HEK293 (cell line): ENCODE results near the gene TBC1D17.

ENCODE experiments used
- CTCF ChIA-PET: fragments of 350-600 bp; formaldehyde crosslinking; extraction: SDS; loops from one replicate; lab custom pipeline; 2021; ENCODE audit warnings: antibody characterized with exemption; lab: Yijun Ruan, JAX
- POLR2A ChIA-PET: fragments of 300-600 bp; formaldehyde crosslinking; extraction: SDS; loops from one replicate; lab custom pipeline; 2020; ENCODE audit warnings: antibody characterized with exemption, inconsistent platforms; lab: Yijun Ruan, JAX
- H3K27ac ChIP-seq: fragments of 200-500 bp; sonication (Bioruptor generic); 2 replicates; pipeline ENCODE4 v1.5.1; 2014; ENCODE audit warnings: low read depth, low read length, control low read depth, inconsistent platforms; ENCODE audit errors: extremely low read depth
- H3K36me3 ChIP-seq, 2 experiments: fragments of 200-500 bp in 1 of 2; sonication (Bioruptor generic) in 1 of 2; 1 replicate in 1 of 2; 2 replicates in 1 of 2; pipeline ENCODE4 v1.5.1; 2014 to 2017; ENCODE audit warnings: inconsistent platforms in 2 of 2, low read length in 2 of 2; ENCODE audit not compliant: control insufficient read depth in 2 of 2, insufficient read depth in 1 of 2
- H3K4me1 ChIP-seq: fragments of 200-500 bp; sonication (Bioruptor generic); 2 replicates; pipeline ENCODE4 v1.5.1; 2014; ENCODE audit warnings: mild to moderate bottlenecking, low read length, inconsistent platforms; ENCODE audit not compliant: control insufficient read depth, insufficient read depth
- H3K4me3 ChIP-seq: 2 replicates; pipeline ENCODE4 v1.5.1; 2011; ENCODE audit warnings: low read depth, mild to moderate bottlenecking, control low read depth, low read length, moderate library complexity
- H3K9me3 ChIP-seq: fragments of 200-500 bp; sonication (Bioruptor generic); 2 replicates; pipeline ENCODE4 v1.5.1; 2014; ENCODE audit warnings: low read depth, low read length, inconsistent platforms; ENCODE audit not compliant: control insufficient read depth, insufficient read depth
- BCL11A ChIP-seq: fragments of 450-650 bp; formaldehyde crosslinking; IDR thresholded peaks from 2 replicates; pipeline ENCODE4 v1.5.1; 2016; ENCODE audit warnings: low read depth, missing biosample characterization, missing genetic modification characterization
- GLIS2 ChIP-seq: fragments of 450-650 bp; formaldehyde crosslinking; IDR thresholded peaks from 2 replicates; pipeline ENCODE4 v1.5.1; 2016; ENCODE audit warnings: missing biosample characterization, missing genetic modification characterization
- IKZF3 ChIP-seq: fragments of 450-650 bp; IDR thresholded peaks from 2 replicates; pipeline ENCODE4 v1.5.0; 2018; ENCODE audit warnings: missing biosample characterization, mild to moderate bottlenecking, missing genetic modification characterization, moderate library complexity
- KLF8 ChIP-seq: fragments of 450-650 bp; formaldehyde crosslinking; IDR thresholded peaks from 2 replicates; pipeline ENCODE4 v1.5.1; 2016; ENCODE audit warnings: missing biosample characterization, missing genetic modification characterization
- PATZ1 ChIP-seq: fragments of 450-650 bp; formaldehyde crosslinking; IDR thresholded peaks from 2 replicates; pipeline ENCODE4 v1.5.1; 2016; ENCODE audit warnings: missing biosample characterization, missing genetic modification characterization
- PBX3 ChIP-seq: sonication (generic); formaldehyde crosslinking; IDR thresholded peaks from 2 replicates; pipeline ENCODE4 v1.8.1; 2022; ENCODE audit warnings: mild to moderate bottlenecking, moderate library complexity, missing genetic modification reagents
- SCRT1 ChIP-seq: fragments of 450-650 bp; formaldehyde crosslinking; IDR thresholded peaks from 2 replicates; pipeline ENCODE4 v1.5.1; 2016; ENCODE audit warnings: missing biosample characterization, missing genetic modification characterization, borderline replicate concordance
- SCRT2 ChIP-seq: fragments of 450-650 bp; formaldehyde crosslinking; IDR thresholded peaks from 2 replicates; pipeline ENCODE4 v1.5.1; 2016; ENCODE audit warnings: missing biosample characterization, missing genetic modification characterization
- SP3 ChIP-seq: fragments of 450-650 bp; formaldehyde crosslinking; IDR thresholded peaks from 2 replicates; pipeline ENCODE4 v1.5.1; 2016; ENCODE audit warnings: missing biosample characterization, missing genetic modification characterization
- YY1 ChIP-seq: fragments of 450-650 bp; formaldehyde crosslinking; IDR thresholded peaks from 2 replicates; pipeline ENCODE4 v1.5.1; 2018; ENCODE audit warnings: missing biosample characterization, missing genetic modification characterization
- ZBTB10 ChIP-seq: fragments of 450-650 bp; formaldehyde crosslinking; IDR thresholded peaks from 2 replicates; pipeline ENCODE4 v1.5.1; 2016; ENCODE audit warnings: missing biosample characterization, missing genetic modification characterization
- ZBTB48 ChIP-seq: fragments of 450-650 bp; formaldehyde crosslinking; IDR thresholded peaks from 2 replicates; pipeline ENCODE4 v1.5.1; 2016; ENCODE audit warnings: missing biosample characterization, missing genetic modification characterization
- ZBTB7A ChIP-seq: fragments of 450-650 bp; formaldehyde crosslinking; IDR thresholded peaks from 2 replicates; pipeline ENCODE4 v1.5.1; 2016; ENCODE audit warnings: low read depth, missing biosample characterization, missing genetic modification characterization
- ZFHX2 ChIP-seq: fragments of 450-650 bp; formaldehyde crosslinking; conservative IDR thresholded peaks from 2 replicates; pipeline ENCODE4 v1.5.1; 2016; ENCODE audit warnings: missing biosample characterization, missing genetic modification characterization
- ZIC2 ChIP-seq: fragments of 450-650 bp; formaldehyde crosslinking; IDR thresholded peaks from 2 replicates; pipeline ENCODE4 v1.5.1; 2016; ENCODE audit warnings: missing biosample characterization, missing genetic modification characterization
- ZNF133 ChIP-seq: fragments of 450-650 bp; formaldehyde crosslinking; IDR thresholded peaks from 2 replicates; pipeline ENCODE4 v1.5.1; 2016; ENCODE audit warnings: missing biosample characterization, missing genetic modification characterization
- ZNF140 ChIP-seq: fragments of 450-650 bp; formaldehyde crosslinking; IDR thresholded peaks from 2 replicates; pipeline ENCODE4 v1.5.1; 2016; ENCODE audit warnings: missing biosample characterization, missing genetic modification characterization
- ZNF223 ChIP-seq: fragments of 450-650 bp; formaldehyde crosslinking; IDR thresholded peaks from 2 replicates; pipeline ENCODE4 v1.5.1; 2016; ENCODE audit warnings: missing biosample characterization, missing genetic modification characterization
- ZNF24 ChIP-seq: fragments of 450-650 bp; formaldehyde crosslinking; IDR thresholded peaks from 2 replicates; pipeline ENCODE4 v1.5.1; 2016; ENCODE audit warnings: missing biosample characterization, missing genetic modification characterization
- ZNF416 ChIP-seq: fragments of 450-650 bp; formaldehyde crosslinking; IDR thresholded peaks from 2 replicates; pipeline ENCODE4 v1.5.1; 2016; ENCODE audit warnings: missing biosample characterization, missing genetic modification characterization
- ZNF510 ChIP-seq: fragments of 450-650 bp; formaldehyde crosslinking; IDR thresholded peaks from 2 replicates; pipeline ENCODE4 v1.5.1; 2018; ENCODE audit warnings: mild to moderate bottlenecking, missing genetic modification characterization, missing biosample characterization; ENCODE audit not compliant: insufficient replicate concordance
- ZNF529 ChIP-seq: fragments of 450-650 bp; formaldehyde crosslinking; IDR thresholded peaks from 2 replicates; pipeline ENCODE4 v1.5.1; 2017; ENCODE audit warnings: missing genetic modification characterization, missing biosample characterization; ENCODE audit not compliant: insufficient replicate concordance
- ZNF555 ChIP-seq: fragments of 450-650 bp; formaldehyde crosslinking; conservative IDR thresholded peaks from 2 replicates; pipeline ENCODE4 v1.5.1; 2017; ENCODE audit warnings: missing biosample characterization, mild to moderate bottlenecking, missing genetic modification characterization, inconsistent platforms
- ZNF561 ChIP-seq: fragments of 450-650 bp; IDR thresholded peaks from 2 replicates; pipeline ENCODE4 v1.5.1; 2018; ENCODE audit warnings: missing biosample characterization, missing genetic modification characterization, borderline replicate concordance
- ZNF626 ChIP-seq: fragments of 450-650 bp; sonication (Bioruptor Pico); formaldehyde crosslinking; IDR thresholded peaks from 2 replicates; pipeline ENCODE4 v1.5.1; 2018; ENCODE audit warnings: missing biosample characterization, missing genetic modification characterization, inconsistent platforms
- ZNF843 ChIP-seq: fragments of 450-650 bp; formaldehyde crosslinking; IDR thresholded peaks from 2 replicates; pipeline ENCODE4 v1.5.1; 2016; ENCODE audit warnings: missing biosample characterization, missing genetic modification characterization
- TF ChIP-seq, protein P1 (sequence below): fragments of 450-650 bp; formaldehyde crosslinking; IDR thresholded peaks from 2 replicates; pipeline ENCODE4 v1.5.1; 2017; ENCODE audit warnings: missing biosample characterization, missing genetic modification characterization
- TF ChIP-seq, protein P2 (sequence below): fragments of 450-650 bp; formaldehyde crosslinking; IDR thresholded peaks from 2 replicates; pipeline ENCODE4 v1.5.1; 2016; ENCODE audit warnings: missing biosample characterization, missing genetic modification characterization, borderline replicate concordance

Gene TBC1D17

DNA sequence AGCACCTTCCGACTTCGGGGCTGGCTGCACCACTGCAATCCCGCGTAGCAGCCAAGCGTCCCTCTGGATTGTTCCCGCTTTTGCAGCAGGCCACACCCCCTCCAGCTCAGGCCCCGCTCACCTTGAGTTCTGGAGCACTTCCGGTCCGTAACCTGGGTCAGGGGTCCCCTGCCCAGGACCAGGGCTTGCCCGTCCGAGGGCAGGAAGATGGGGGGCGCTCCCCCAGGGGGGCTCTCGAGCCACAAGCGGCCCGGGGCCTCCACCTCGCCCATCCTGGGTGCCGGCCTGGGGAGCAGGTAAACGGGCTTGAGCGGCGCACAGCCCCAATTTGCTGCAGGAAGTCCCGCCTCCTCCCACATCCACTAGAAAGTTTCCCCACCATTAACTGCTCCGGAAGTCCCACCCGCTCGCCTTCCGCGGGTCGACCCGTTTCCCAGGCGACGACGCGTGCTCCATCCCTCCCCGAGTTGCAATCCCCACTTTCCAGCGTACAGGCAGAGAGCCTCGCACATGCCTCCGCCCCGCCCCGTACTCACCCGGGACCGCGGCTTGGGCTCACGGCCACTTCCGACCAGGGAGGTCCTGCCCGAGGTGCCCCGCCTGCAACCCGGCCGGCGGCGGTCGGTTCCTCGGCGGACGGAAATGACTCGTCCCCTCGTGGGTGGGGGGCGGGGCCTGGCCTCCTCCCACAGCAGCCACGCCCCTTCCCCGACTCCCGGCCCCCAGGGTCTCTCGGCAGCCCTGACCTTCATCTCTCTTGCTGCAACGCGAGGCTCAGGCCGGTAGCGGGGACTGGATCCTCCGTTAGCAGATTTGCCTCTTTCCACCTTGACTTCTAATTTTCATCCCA lies 10.3 kb upstream of the TBC1D17 start, which contains the start of gene PNKP (continued):
- TF ChIP-seq IKZF3 (peak; percentile 86), SP3 (peak; percentile 98), ZNF133 (tag by site-specific recombination) (no peak), BCL11A (no peak), ZNF24 (tag by site-specific recombination) (no peak), ZNF843 (peak; percentile 44), ZNF223 (tag by site-specific recombination) (no peak), YY1 (no peak), ZNF561 (tag by site-specific recombination) (no peak), PBX3 (CRISPR knock-in tag) (0 out of 2 replicates have a peak, but pooled peaks have one; percentile 73), ZBTB7A (tag by site-specific recombination) (peak; percentile 72; the same call in 1 of the 2 replicates), ZFHX2 (tag by site-specific recombination) (peak; percentile 95), ZNF416 (tag by site-specific recombination) (no peak)
- TF ChIP-seq, protein P1, sequence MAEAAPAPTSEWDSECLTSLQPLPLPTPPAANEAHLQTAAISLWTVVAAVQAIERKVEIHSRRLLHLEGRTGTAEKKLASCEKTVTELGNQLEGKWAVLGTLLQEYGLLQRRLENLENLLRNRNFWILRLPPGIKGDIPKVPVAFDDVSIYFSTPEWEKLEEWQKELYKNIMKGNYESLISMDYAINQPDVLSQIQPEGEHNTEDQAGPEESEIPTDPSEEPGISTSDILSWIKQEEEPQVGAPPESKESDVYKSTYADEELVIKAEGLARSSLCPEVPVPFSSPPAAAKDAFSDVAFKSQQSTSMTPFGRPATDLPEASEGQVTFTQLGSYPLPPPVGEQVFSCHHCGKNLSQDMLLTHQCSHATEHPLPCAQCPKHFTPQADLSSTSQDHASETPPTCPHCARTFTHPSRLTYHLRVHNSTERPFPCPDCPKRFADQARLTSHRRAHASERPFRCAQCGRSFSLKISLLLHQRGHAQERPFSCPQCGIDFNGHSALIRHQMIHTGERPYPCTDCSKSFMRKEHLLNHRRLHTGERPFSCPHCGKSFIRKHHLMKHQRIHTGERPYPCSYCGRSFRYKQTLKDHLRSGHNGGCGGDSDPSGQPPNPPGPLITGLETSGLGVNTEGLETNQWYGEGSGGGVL (tag by site-specific recombination): no peak
- TF ChIP-seq, protein P2, sequence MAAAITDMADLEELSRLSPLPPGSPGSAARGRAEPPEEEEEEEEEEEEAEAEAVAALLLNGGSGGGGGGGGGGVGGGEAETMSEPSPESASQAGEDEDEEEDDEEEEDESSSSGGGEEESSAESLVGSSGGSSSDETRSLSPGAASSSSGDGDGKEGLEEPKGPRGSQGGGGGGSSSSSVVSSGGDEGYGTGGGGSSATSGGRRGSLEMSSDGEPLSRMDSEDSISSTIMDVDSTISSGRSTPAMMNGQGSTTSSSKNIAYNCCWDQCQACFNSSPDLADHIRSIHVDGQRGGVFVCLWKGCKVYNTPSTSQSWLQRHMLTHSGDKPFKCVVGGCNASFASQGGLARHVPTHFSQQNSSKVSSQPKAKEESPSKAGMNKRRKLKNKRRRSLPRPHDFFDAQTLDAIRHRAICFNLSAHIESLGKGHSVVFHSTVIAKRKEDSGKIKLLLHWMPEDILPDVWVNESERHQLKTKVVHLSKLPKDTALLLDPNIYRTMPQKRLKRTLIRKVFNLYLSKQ: no peak

GRCh38 chr19:49869009-49869483 lies 8.5 kb upstream of the TBC1D17 start:
- peaks cover 25% of the 10 kb centered on the region for H3K4me1 ChIP-seq
- no peaks in the 10 kb centered on the region for H3K9me3 ChIP-seq
- ChIA-PET POLR2A (interaction anchor here (0.6 to 3.5 kb wide), 26 partner anchors 8 to 415 kb away, joined by 3 to 34 read pairs (median 5); partner anchors contain the start of genes AKT1S1, ALDH16A1, AP2A1 and ATF5), CTCF (interaction anchor here (0.6 to 1.7 kb wide), 5 partner anchors 18 to 196 kb away, joined by 3 to 10 read pairs (median 4); partner anchors contain the start of gene PTOV1)
- peak overlapping the region; percentile 20 for H3K4me3 ChIP-seq
- peak overlapping the region; percentile 44 for H3K27ac ChIP-seq
- H3K36me3 ChIP-seq: peaks cover 0 to 29% of the 10 kb centered on the region in 2 experiments; a peak in 2 of 3 replicates
- no peak for TF ChIP-seq ZNF510 (tag by site-specific recombination)
- 0 out of 2 replicates have a peak, but pooled peaks have one; percentile 11 for TF ChIP-seq ZIC2 (tag by site-specific recombination)
- TF ChIP-seq ZNF555 (tag by site-specific recombination): no peak
- TF ChIP-seq SCRT1 (tag by site-specific recombination): peak; percentile 99
- TF ChIP-seq ZNF626 (tag by site-specific recombination): no peak
- peak; percentile 10; the same call in 1 of the 2 replicates for TF ChIP-seq KLF8 (tag by site-specific recombination)
- TF ChIP-seq SCRT2: peak; percentile 99
- no peak for TF ChIP-seq ZNF529 (tag by site-specific recombination)
- 0 out of 2 replicates have a peak, but pooled peaks have one; percentile 46 for TF ChIP-seq ZBTB10 (tag by site-specific recombination)
- no peak for TF ChIP-seq ZBTB48
- TF ChIP-seq GLIS2 (tag by site-specific recombination): peak; percentile 72
- TF ChIP-seq ZNF140 (tag by site-specific recombination): no peak
- peak; percentile 88 for TF ChIP-seq PATZ1 (tag by site-specific recombination)
